GM19372 (cell line): ENCODE data around the gene FAM167B.

Experiments
- ATAC-seq: cut with Tn5 transposase; IDR thresholded peaks from one replicate; pipeline ENCODE4 v1.9.1; 2021; ENCODE audit warnings: mild to moderate bottlenecking, low read depth, moderate library complexity; ENCODE audit not compliant: unreplicated experiment

Gene FAM167B

DNA sequence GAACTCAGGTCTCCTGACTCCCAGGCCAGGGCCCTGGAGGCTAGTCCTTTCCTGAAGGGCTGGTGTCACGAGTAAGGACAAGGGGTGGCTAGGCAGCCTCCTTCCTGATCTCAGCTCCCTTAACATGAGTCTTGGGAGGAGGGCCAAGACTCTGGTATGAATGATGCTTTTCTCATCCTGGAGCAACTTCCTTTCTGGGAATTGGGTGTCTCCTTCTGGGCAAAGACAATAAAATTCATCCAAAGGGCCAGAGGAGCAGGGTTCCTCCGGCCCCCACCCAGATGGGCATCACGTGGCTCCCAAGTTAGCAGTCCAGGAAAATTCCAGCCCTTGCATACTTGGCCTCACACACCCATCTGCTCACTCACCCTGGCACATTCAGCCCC lies at the start of gene FAM167B:
Gene FAM167B, plus strand, starts transcription at position 335 of the 386 bp plus-strand sequence. CDS start 200 bp downstream, outside the sequence.
- ATAC-seq = no peak

- ATAC-seq = no peak
Measured at GRCh38 chr1:32197837-32198236, 49.2 kb upstream of the FAM167B start.

DNA sequence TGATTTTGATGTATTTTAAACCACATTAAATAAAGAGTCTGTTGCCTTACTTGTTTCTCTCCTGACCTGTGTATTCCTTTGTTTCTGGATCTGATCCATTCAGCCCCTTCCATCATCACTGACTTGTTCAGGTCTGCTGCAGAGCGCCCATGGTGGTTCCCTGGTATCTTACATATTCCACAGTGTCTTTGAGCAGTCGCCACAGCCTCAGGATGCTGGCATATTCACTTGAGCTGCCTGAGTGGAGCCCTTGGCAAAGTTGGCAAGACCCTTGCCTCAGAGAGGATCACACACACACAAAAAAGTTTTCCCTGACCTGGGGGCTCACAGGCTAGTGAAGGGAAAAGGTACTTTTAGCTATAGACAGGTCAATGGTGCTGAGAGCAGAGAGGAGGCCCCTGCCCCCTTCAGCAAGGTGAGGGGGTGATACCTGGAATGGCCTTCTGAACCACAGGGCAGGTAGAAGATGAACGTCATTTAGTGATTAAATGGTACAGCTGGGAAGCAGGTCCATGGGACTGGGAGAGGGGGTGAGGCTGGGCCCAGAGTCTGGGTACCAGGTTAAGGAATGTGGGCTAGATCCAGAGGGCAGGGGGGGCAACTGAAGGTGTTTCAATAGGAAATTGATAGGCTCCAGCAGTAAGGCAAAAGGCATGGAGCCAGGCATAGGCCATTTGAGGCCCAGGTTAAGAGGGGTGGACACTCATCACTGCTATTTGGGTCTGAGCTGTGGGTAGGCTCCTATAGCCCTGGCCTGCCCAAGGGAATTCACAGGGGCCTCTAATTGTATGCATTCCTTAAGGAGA lies 48.6 kb upstream of the FAM167B start:
- no peak for ATAC-seq

GRCh38 chr1:32199043-32199716 lies 47.8 kb upstream of the FAM167B start:
- ATAC-seq = no peak

GRCh38 chr1:32199717-32200072 lies 47.3 kb upstream of the FAM167B start:
- no peak for ATAC-seq

DNA sequence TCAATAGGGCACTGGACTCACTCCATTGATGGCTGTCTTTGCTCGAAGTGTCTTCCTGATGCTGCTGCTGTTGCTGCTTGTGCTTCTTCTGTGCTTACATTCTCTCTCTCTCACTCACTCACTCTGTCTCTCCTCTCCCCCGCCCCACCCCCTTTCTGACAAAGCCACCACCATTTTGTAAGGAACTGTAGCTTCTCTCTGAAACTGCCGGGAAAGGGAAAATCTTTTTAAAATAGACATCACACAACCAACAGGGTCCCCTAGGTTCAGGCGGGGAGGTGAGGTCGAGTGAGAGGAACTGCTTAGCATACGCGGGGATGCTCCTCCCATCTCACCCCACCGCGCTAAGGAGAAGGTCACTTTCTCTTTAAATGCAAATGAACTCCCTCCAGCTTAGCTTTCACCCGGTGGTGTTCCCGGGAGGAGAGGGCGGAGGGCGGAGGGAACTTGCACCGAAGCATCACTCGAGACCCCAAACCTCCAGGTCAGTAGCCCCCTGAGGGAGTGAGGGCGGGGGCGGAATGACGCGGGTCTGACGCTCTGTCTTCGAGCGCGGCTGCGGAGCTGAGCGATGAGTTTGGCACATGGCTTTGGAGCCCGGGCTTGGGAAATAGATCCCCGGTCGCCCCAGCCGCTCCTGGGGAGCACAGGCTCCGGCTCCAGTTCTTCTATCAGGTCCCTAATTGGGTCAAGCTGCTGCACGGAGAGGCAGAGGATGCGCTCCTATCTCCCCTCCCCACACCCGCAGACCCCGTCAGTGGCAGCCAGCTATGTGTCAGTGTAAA lies 46.6 kb upstream of the FAM167B start, which contains the start of gene CCDC28B:
Gene CCDC28B, plus strand, starts transcription at position 370 of the 785 bp plus-strand sequence. CDS start 1,341 bp downstream, outside the sequence.
- no peak for ATAC-seq

DNA sequence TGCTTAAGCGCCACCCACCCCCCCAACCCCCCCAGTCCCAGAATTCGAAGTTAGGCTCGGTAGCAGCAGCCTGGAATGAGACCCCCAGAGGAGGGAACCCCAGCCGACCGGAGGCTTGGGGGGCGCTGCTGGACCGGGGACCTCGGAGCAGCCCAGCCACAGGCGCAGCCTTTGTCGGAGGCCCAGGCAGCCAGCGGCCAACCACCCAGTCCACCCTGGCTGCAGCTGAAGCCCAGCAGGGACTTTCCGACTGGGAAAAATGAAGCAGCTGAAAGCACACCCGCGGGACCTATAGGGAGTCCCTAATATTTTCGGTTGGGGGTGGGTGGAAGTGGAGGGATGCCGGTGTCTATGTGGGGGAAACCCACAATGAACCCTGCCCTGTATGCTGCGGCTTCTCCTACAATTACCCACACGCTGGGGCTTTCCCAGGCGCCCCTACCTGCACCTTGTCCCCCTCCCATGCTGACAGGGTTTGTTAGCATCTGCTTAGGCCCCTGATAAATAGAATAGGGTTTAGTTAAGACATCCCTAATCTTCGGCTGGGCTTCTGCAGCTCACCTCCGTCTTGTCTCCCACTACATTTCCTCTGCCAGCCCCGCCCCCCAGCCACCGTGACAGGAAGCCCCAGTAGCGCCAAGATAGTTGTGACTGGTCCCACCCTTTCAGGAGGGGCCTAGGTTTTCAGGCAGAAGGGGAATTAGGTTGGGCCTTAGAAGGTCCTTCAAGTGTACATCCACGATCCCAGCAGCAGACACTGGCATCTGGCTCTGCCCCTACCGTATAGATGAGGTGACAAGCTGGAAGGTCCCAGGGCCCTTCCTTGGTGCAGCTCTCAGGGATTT lies 45.8 kb upstream of the FAM167B start:
- no peak for ATAC-seq

- ATAC-seq = no peak
Measured at GRCh38 chr1:32204943-32205361, 42.1 kb upstream of the FAM167B start.

DNA sequence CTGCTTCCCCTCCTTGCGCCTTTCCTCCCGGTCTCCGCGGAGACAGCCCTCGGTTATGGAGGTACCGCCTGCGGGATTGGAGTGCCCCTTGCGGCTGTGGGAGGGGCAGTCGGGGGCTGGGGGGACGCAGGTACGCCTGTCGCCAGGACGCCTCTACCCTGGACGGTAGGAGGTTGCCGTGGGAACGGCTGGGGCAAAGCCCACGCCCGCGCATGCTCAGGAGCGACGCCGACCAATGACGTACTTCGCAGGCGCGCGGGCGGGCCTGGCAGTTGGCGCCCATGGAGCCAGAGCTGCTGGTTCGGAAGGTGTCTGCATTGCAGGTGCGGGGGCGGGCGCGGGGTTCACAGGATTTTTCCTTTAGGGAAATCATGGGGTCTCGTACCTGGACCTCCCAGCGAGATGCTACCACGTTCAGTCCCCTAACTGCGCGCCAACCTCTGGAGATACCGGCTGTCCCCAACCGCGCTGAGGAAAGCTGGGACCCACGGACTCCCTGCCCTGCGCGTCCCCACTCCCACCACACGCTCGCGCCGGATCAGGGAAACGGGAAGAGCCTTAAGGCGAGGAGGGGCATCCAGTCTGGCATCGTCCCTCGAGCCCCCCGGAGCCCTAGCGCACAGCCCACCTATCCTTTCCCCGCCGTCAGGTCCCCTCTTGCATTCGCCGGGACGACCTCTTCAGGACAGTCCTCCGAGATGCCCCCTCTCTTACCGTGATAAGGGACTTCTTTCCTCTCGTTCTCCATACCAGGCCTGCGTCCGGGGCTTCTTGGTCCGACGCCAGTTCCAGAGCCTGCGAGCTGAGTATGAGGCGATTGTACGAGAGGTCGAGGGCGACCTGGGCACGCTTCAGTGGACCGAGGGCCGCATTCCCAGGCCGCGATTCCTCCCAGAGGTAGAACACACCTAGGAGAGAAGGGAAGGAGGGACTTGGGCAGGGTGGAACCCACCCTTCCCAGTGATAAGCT lies 41.3 kb upstream of the FAM167B start, which contains the start of gene IQCC:
Gene IQCC, plus strand, starts transcription at position 271 of the 970 bp plus-strand sequence. Its CDS starts 11 bp downstream, at position 282.
- ATAC-seq = peak; percentile 56

DNA sequence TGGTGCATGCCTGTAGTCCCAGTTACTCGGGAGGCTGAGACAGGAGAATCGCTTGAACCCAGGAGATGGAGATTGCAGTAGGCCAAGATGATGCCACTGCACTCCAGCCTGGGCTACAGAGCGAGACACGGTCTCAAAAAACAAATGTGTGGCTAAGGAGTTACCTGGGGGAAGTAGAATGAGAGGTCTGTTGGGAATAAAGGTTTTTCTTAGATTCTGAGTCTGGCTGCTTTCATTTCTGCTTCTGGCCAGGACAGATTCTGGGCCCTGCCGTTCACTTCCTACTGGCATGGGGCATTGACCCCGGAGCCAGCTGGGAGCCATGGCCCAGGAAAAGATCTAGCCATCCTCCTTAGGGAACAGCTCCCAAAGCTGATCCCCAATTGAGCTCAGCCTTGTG lies 38.6 kb upstream of the FAM167B start:
- ATAC-seq = no peak

- no peak for ATAC-seq
Measured at GRCh38 chr1:32208891-32209328, 38.1 kb upstream of the FAM167B start, which contains the start of gene DCDC2B. DCDC2B (plus strand) TSS chr1:32209089; CDS start chr1:32209094, 5 bp downstream.

- no peak for ATAC-seq
Measured at GRCh38 chr1:32215629-32216480, 31.2 kb upstream of the FAM167B start.

GRCh38 chr1:32216566-32216965 lies 30.5 kb upstream of the FAM167B start:
- no peak for ATAC-seq

DNA sequence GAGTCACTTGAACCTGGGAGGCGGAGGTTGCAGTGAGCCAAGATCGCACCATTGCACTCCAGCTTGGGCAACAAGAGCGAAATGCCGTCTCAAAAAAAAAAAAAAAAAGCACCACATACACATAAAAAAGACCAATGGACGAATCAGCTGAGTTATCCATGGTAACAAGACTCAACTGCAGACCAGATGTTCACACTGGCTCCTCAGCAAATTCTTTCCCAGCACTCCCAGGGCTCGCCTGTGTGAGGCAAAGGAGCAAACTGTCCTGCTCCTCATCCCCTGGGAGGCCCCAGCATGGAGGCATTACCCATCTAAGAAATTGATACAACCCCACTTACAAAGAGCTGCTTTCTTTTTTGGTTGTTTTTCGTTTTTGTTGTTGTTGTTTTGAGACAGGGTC lies 28.0 kb upstream of the FAM167B start:
- ATAC-seq = no peak

DNA sequence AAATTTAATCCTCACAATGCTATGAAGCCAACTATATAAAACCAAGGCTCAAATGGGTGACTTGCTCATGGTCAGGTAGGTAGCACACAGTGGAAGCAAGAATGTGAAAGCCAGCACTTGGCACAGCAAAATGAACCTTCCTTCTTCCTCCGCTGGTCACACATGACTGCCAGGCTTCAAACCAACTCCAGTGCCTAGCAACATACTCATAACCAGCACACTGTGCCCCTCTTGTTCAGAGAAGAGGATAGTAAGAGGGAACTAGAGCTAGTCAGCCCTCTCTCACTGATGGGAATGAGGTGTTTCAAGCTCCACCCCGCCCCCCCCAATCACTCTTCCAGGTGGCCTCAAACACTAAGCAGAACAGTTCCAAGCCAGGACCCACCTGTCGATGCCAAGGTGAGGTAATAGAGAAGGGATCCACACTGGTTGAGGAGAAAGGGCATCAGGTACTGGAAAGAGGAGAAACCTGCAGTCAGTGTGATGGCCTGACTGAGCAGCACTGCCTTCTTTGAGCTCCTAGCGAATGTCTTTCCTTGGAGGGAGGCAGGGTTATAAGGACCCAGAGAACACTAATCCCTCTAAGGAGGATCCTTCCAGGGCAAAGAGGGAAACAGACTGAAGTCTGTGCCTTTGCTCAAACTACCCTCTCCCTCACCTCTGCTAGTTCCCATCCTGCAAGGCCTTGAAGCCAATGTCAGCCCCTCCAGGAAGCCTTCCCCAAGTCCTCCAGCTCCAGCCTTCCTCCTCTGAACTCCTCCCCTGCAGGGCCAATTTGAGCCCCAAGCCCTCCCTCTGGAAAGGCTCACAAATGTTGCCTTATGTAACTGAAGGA lies 26.1 kb upstream of the FAM167B start:
- ATAC-seq = no peak

DNA sequence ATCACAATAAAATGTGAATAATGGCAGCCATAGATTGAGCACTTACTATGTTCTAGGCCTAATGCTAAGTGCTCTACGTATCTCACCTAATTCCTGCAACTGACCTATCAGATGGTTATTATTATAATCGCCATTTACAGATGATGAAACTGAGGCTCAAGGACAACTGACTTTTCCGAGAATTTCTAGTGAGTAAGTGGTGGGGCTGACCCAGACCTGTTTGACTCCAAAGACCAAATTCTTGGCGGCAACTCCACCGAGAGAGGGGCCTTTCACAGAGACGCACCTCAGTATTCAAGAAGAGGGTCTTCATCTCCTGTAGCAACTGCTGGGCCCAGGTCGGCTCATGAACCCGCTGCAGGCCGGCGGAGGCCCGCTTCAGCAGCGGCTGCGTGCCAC lies 25.4 kb upstream of the FAM167B start:
- no peak for ATAC-seq
